Fibroblast of mammary gland (primary cell): ENCODE results near the gene SLA2.

ENCODE experiments used
- DNase-seq: peaks from one replicate; pipeline ENCODE4 v3.0.0-alpha.2; 2010; ENCODE audit warnings: low read depth
- H3K4me3 ChIP-seq: 2 replicates; pipeline ENCODE4 v1.5.1; 2011; ENCODE audit warnings: low read depth, mild to moderate bottlenecking, low read length, moderate library complexity; ENCODE audit not compliant: control insufficient read depth
- CTCF ChIP-seq: conservative IDR thresholded peaks from 2 replicates; pipeline ENCODE4 v1.5.1; 2011; ENCODE audit warnings: low read depth, low read length, inconsistent platforms; ENCODE audit not compliant: control insufficient read depth, insufficient read depth

SLA2 gene

GRCh38 chr20:36633285-36633772, 12.7 kb downstream of the SLA2 start:
- TF ChIP-seq CTCF = no peak
- H3K4me3 ChIP-seq = no peak overlapping the region
- DNase-seq = no peak

- H3K4me3 ChIP-seq = no peak overlapping the region
- no peak for TF ChIP-seq CTCF
- DNase-seq = no peak
Measured at GRCh38 chr20:36632487-36633284, 13.3 kb downstream of the SLA2 start.

GRCh38 chr20:36632147-36632486, 13.9 kb downstream of the SLA2 start:
- TF ChIP-seq CTCF = no peak
- no peak overlapping the region for H3K4me3 ChIP-seq
- DNase-seq = no peak

- DNase-seq = no peak
- no peak for TF ChIP-seq CTCF
- no peak overlapping the region for H3K4me3 ChIP-seq
Measured at GRCh38 chr20:36631646-36632045, 14.3 kb downstream of the SLA2 start.

- TF ChIP-seq CTCF = no peak
- no peak for DNase-seq
Measured at GRCh38 chr20:36629719-36630681, 16.0 kb downstream of the SLA2 start.

GRCh38 chr20:36628076-36628475, 17.9 kb downstream of the SLA2 start:
- no peak for DNase-seq
- TF ChIP-seq CTCF = no peak
- no peak overlapping the region for H3K4me3 ChIP-seq

More at GRCh38 chr20:36629719-36630681, 16.0 kb downstream of the SLA2 start:
- no peak overlapping the region for H3K4me3 ChIP-seq
